Nephron (organoid): ENCODE data around the gene KCTD8.
"Not testable (repeated sequence)": the region's sequence is repeated elsewhere in the genome, so short reads cannot be mapped to it uniquely, and the experiment has no call there.

ENCODE experiments used
- H3K27ac Mint-ChIP-seq, 3 experiments: 2 replicates each; pipeline ENCODE4 v1.8.0; 2020; ENCODE audit warnings: mixed read lengths in 3 of 3, mild to moderate bottlenecking in 2 of 3, moderate library complexity in 1 of 3
- H3K27me3 Mint-ChIP-seq: 2 replicates; pipeline ENCODE4 v1.8.0; 2021; ENCODE audit warnings: low read depth, mild to moderate bottlenecking, moderate library complexity, mixed read lengths
- H3K36me3 Mint-ChIP-seq: 2 replicates; pipeline ENCODE4 v1.8.0; 2020; ENCODE audit warnings: low read depth, mixed read lengths
- H3K4me1 Mint-ChIP-seq: 2 replicates; pipeline ENCODE4 v1.8.0; 2020; ENCODE audit warnings: mixed read lengths
- H3K4me3 Mint-ChIP-seq, 3 experiments: 2 replicates each; pipeline ENCODE4 v1.8.0; 2020; ENCODE audit warnings: mild to moderate bottlenecking in 3 of 3, mixed read lengths in 3 of 3, moderate library complexity in 2 of 3
- H3K9me3 Mint-ChIP-seq: 2 replicates; pipeline ENCODE4 v1.8.0; 2020; ENCODE audit warnings: mixed read lengths
- TF ChIP-seq, protein P1 (sequence below), 3 experiments: fragments of 200-600 bp; sonication (generic); IDR thresholded peaks; one replicate each; pipeline ENCODE4 v1.5.0; 2021; ENCODE audit warnings: antibody characterized with exemption in 3 of 3; ENCODE audit not compliant: unreplicated experiment in 3 of 3

The KCTD8 gene

DNA sequence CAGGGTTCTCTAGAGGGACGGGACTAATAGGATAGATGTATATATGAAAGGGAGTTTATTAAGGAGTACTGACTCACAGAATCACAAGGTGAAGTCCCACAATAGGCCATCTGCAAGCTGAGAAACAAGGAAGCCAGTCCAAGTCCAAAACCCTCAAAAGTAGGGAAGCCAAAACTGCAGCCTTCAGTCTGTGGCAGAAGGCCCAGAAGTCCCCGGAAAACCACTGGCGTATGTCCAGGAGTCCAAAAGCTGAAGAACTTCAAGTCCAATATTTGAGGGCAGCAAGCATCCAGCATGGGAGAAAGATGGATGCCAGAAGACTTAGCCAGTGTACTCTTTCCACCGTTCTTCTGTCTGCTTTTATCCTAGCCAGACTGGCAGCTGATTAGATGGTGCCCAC, 227.2 kb downstream of the KCTD8 start:
- no peaks in the 10 kb centered on the region for H3K4me1 Mint-ChIP-seq
- no peaks in the 10 kb centered on the region for H3K36me3 Mint-ChIP-seq
- H3K9me3 Mint-ChIP-seq = no peaks in the 10 kb centered on the region
- no peaks in the 10 kb centered on the region for H3K27me3 Mint-ChIP-seq
- H3K27ac Mint-ChIP-seq = no peak overlapping the region
- TF ChIP-seq, protein P1, sequence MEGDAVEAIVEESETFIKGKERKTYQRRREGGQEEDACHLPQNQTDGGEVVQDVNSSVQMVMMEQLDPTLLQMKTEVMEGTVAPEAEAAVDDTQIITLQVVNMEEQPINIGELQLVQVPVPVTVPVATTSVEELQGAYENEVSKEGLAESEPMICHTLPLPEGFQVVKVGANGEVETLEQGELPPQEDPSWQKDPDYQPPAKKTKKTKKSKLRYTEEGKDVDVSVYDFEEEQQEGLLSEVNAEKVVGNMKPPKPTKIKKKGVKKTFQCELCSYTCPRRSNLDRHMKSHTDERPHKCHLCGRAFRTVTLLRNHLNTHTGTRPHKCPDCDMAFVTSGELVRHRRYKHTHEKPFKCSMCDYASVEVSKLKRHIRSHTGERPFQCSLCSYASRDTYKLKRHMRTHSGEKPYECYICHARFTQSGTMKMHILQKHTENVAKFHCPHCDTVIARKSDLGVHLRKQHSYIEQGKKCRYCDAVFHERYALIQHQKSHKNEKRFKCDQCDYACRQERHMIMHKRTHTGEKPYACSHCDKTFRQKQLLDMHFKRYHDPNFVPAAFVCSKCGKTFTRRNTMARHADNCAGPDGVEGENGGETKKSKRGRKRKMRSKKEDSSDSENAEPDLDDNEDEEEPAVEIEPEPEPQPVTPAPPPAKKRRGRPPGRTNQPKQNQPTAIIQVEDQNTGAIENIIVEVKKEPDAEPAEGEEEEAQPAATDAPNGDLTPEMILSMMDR (IDR thresholded peaks at IDR 0.05; ENCODE audit: unreplicated experiment in 3 of 3) = no peak
- H3K4me3 Mint-ChIP-seq = no peak overlapping the region

DNA sequence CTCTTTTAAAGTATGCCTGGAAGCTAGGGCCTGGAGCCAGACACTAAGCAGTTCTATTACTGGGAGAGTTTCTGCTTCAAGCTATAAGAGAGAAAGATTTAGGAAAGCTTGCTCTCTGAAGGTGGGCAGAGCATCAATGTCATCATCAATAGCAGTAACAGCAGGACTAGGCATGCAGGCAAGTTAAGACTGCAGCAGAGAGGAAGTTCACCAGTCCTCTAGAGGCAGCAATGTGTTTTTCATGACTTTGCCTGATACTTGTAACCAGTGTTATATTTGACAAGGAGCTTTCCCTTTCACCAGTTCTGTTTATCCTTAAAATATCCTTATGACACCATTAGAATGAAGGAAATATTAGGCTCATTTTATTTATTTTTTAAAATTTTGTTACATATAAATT, 237.9 kb downstream of the KCTD8 start:
- no peaks in the 10 kb centered on the region for H3K4me1 Mint-ChIP-seq
- no peaks in the 10 kb centered on the region for H3K36me3 Mint-ChIP-seq
- no peak overlapping the region for H3K4me3 Mint-ChIP-seq
- no peaks in the 10 kb centered on the region for H3K27me3 Mint-ChIP-seq
- no peak overlapping the region for H3K27ac Mint-ChIP-seq
- TF ChIP-seq, protein P1 (IDR thresholded peaks at IDR 0.05; ENCODE audit: unreplicated experiment in 3 of 3) = no peak
- H3K9me3 Mint-ChIP-seq = no peaks in the 10 kb centered on the region

DNA sequence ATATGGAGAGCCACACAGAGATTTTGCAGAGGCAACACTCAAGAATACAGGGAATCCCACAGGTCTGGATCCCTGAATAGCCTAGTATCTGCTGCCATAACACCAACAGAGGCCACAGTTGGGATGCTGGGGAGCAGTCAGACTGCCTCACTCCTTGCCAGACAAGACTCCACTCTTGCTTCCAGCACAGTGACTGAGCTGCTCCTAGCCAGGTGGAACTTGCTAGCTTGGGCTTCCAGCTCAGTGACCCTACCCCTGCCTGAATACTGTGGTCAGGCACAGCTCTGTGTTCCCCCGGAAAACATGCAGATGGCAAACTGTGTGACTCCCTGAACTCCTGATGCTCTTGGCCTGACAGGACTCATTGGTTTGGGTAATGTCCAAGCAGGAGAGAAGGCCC, 251.8 kb downstream of the KCTD8 start:
- TF ChIP-seq, protein P1 (IDR thresholded peaks at IDR 0.05; ENCODE audit: unreplicated experiment in 3 of 3) = no peak
- Mint-ChIP-seq H3K27ac (no peak overlapping the region), H3K4me1 (no peaks in the 10 kb centered on the region), H3K36me3 (no peaks in the 10 kb centered on the region), H3K27me3 (no peaks in the 10 kb centered on the region), H3K4me3 (no peak overlapping the region), H3K9me3 (peaks cover 22% of the 10 kb centered on the region)

DNA sequence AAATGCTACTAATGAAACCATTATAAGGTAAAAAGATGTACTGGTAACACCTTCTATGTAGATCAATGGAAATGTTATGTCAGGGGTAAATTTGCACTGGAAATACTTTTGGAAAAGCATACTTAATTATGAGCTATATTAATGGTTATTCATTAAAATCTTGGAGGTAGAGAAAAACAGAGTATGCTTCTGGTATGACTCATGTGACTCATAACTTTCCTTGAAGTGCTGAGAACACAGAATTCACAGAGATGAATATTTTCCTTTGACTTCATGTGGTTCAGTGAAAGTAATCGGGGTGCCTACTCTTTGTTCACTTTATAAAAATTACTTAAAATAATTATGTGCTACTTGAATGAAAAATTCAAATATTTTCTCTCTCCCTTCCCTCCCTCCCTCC, 254.2 kb downstream of the KCTD8 start:
- Mint-ChIP-seq H3K4me3 (no peak overlapping the region), H3K27ac (no peak overlapping the region), H3K9me3 (peaks cover 7% of the 10 kb centered on the region), H3K36me3 (no peaks in the 10 kb centered on the region), H3K4me1 (no peaks in the 10 kb centered on the region), H3K27me3 (no peaks in the 10 kb centered on the region)
- TF ChIP-seq, protein P1 (IDR thresholded peaks at IDR 0.05; ENCODE audit: unreplicated experiment in 3 of 3) = no peak

DNA sequence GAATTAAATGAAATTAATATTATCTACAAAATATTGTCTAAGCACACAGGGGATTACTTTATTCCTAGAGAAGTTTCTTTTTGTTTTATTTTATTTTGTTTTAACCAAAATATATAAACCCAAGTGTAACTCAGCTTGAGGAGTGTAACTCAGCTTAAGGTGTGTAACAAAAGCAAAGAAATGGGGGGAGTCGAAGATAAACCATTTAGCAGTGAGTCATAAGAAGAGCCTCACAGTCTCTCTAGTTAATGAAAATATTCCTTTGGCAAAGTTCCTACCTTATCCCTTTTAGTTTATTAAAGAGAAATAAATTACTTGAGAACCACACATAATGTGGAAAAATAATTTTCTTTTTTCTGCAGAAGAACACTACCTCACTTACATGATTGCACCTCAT, 261.8 kb downstream of the KCTD8 start:
- H3K9me3 Mint-ChIP-seq = no peaks in the 10 kb centered on the region
- no peaks in the 10 kb centered on the region for H3K4me1 Mint-ChIP-seq
- H3K4me3 Mint-ChIP-seq = no peak overlapping the region
- H3K27ac Mint-ChIP-seq = no peak overlapping the region
- H3K27me3 Mint-ChIP-seq = no peaks in the 10 kb centered on the region
- TF ChIP-seq, protein P1 (IDR thresholded peaks at IDR 0.05; ENCODE audit: unreplicated experiment in 3 of 3) = no peak
- H3K36me3 Mint-ChIP-seq = no peaks in the 10 kb centered on the region

DNA sequence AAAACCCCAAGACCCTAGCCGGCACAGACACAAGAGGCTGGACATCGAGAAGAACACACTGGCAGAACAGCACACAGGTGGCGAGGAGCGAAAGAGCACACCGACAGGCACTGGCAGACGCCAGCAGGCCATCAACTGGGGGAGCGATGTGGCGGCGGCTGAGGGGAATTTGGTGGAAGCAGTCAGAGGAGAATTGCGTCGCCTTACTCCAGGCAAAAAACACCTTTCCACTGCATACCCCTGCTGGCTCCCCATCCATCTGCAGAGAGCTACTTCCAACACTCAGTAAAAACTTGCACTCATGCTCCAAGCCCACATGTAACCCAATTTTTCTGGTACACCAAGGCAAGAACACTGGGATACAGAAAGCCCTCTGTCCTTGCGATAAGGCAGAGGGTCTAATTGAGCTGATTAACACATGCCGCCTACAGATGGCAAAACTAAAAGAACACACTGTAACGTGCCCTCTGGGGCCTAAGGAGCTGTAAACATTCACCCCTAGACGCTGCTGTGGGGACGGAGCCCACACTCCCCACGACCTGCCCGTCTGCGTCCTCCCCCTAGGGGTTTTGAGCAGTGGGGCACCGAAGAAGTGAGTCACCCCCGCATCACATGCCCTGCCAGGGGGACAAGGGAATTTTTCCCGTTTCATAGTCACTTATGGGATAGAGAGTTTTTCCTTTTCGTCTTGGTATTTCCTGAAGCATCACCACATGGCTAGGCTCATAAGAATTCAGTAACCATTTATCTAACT, 262.3 kb downstream of the KCTD8 start:
- Mint-ChIP-seq H3K27me3 (no peaks in the 10 kb centered on the region), H3K36me3 (no peaks in the 10 kb centered on the region), H3K9me3 (no peaks in the 10 kb centered on the region), H3K4me1 (no peaks in the 10 kb centered on the region), H3K27ac (no peak overlapping the region), H3K4me3 (no peak overlapping the region)
- TF ChIP-seq, protein P1 (IDR thresholded peaks at IDR 0.05; ENCODE audit: unreplicated experiment in 3 of 3) = no peak

- not testable (repeated sequence) for H3K4me1 Mint-ChIP-seq, H3K27ac Mint-ChIP-seq, H3K4me3 Mint-ChIP-seq, H3K9me3 Mint-ChIP-seq, H3K27me3 Mint-ChIP-seq, H3K36me3 Mint-ChIP-seq
Measured at GRCh38 chr4:44181491-44182349, 266.9 kb downstream of the KCTD8 start.

- H3K9me3 Mint-ChIP-seq, H3K27me3 Mint-ChIP-seq, H3K4me3 Mint-ChIP-seq, H3K36me3 Mint-ChIP-seq, H3K27ac Mint-ChIP-seq, H3K4me1 Mint-ChIP-seq: not testable (repeated sequence)
Measured at GRCh38 chr4:44167766-44168165, 280.8 kb downstream of the KCTD8 start.
